Left ventricle myocardium inferior (tissue), 1 donor: ENCODE data around the gene C1QTNF12. TPM values are rescaled to one million over a fixed set of nuclear protein-coding genes. Genes with fewer than 3 reads are reported as not detected.
"Not testable (repeated sequence)": the region's sequence is repeated elsewhere in the genome, so short reads cannot be mapped to it uniquely, and the experiment has no call there.

Experiments
- DNase-seq: peaks from one replicate; pipeline ENCODE4 v3.0.0-alpha.2; 2020
- H3K27ac ChIP-seq: fragments of 200-600 bp; replicated peaks from 2 replicates; pipeline ENCODE4 v1.8.0; 2021
- H3K27me3 ChIP-seq: fragments of 200-600 bp; 2 replicates; pipeline ENCODE4 v1.8.0; 2021; ENCODE audit warnings: low read depth
- H3K36me3 ChIP-seq: fragments of 200-600 bp; 2 replicates; pipeline ENCODE4 v1.8.0; 2021
- H3K4me1 ChIP-seq: fragments of 200-600 bp; 2 replicates; pipeline ENCODE4 v1.8.0; 2021
- H3K4me3 ChIP-seq: fragments of 200-600 bp; 2 replicates; pipeline ENCODE4 v1.8.0; 2021; ENCODE audit warnings: mild to moderate bottlenecking, moderate library complexity
- H3K9me3 ChIP-seq: fragments of 200-600 bp; replicated peaks from 2 replicates; pipeline ENCODE4 v1.8.0; 2021
- CTCF ChIP-seq: fragments of 200-600 bp; IDR thresholded peaks from 2 replicates; pipeline ENCODE4 v1.8.0; 2021; ENCODE audit warnings: antibody characterized with exemption, mild to moderate bottlenecking, borderline replicate concordance
- intact Hi-C: fragments of 100-400 bp; cut with micrococcal nuclease; formaldehyde crosslinking; loops from one replicate; pipeline ENCODE4 v1.11.0; 2022
- microRNA-seq: library from miRNA; unstranded; fragments of <30 nt; microRNA quantifications from one replicate; pipeline ENCODE4 v1.2.0, GENCODE V29; 2020
- total RNA-seq: library from RNA; stranded (reverse); fragmentation: NEBNext Ultra II Directional; extraction: Animal tissue kit (Norgen Biotek cat#: 25700); gene quantifications from one replicate; pipeline ENCODE4 v1.2.1, GENCODE V29; 2021
- donor health status: DM: no; HTN: yes; CAD: no; lungs with severe emphysema.

C1QTNF12 gene
- total RNA-seq, 1 donor from 2014 or later = 0.55 TPM

DNA sequence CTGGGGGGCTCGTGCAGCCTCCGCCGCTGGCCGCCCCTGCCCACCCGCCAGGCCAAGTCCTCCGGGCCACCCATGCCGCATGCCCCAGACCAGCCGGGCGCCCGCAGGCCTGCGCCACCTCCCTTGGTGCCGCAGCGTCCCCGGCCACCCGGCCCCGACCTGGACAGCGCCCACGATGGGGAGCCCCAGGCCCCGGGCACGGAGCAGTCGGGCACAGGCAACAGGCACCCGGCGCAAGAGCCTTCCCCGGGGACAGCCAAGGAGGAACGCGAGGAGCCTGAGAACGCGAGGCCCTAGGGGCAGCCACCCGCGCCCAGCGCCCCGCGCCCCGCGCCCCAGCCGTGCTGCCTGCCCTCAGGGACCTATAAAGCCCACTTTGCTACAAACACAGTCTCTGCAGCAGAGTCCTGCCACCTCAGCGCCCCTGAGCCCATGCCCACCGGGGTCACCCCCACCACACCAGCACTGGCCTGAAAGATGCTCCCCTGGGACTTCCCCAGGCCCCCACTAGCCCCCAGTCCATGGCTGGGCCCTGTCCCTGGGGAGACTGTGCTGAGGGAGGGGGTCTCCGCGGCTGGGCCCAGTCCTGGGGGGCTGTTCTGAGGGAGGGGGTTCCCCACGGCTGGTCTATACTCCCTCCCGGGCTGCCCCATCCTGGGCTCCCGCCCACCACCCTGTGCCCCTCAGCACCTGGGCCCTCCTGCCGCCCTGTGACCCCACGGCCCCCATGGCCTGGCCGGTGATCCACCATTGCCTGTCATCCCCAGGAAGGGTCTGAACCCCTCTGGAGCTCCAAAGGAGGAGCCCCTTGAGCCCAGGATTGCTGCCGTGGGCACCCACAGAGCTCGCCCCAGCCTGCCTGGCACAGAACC is 48.7 kb downstream of the C1QTNF12 start:
- Histone ChIP-seq H3K9me3 (peaks cover 16% of the 10 kb centered on the region), H3K36me3 (no peaks in the 10 kb centered on the region), H3K4me1 (peaks cover 16% of the 10 kb centered on the region), H3K27me3 (peaks cover 18% of the 10 kb centered on the region), H3K27ac (no peak overlapping the region), H3K4me3 (no peak overlapping the region)
- intact Hi-C loops = no loop called here
- no peak for TF ChIP-seq CTCF
- DNase-seq = no peak

GRCh38 chr1:1197188-1197500 is 49.4 kb downstream of the C1QTNF12 start:
- Histone ChIP-seq H3K9me3 (peaks cover 16% of the 10 kb centered on the region), H3K27ac (no peak overlapping the region), H3K36me3 (no peaks in the 10 kb centered on the region), H3K27me3 (peaks cover 16% of the 10 kb centered on the region), H3K4me1 (peaks cover 16% of the 10 kb centered on the region), H3K4me3 (no peak overlapping the region)
- no peak for TF ChIP-seq CTCF
- intact Hi-C loops = no loop called here
- DNase-seq = no peak

DNA sequence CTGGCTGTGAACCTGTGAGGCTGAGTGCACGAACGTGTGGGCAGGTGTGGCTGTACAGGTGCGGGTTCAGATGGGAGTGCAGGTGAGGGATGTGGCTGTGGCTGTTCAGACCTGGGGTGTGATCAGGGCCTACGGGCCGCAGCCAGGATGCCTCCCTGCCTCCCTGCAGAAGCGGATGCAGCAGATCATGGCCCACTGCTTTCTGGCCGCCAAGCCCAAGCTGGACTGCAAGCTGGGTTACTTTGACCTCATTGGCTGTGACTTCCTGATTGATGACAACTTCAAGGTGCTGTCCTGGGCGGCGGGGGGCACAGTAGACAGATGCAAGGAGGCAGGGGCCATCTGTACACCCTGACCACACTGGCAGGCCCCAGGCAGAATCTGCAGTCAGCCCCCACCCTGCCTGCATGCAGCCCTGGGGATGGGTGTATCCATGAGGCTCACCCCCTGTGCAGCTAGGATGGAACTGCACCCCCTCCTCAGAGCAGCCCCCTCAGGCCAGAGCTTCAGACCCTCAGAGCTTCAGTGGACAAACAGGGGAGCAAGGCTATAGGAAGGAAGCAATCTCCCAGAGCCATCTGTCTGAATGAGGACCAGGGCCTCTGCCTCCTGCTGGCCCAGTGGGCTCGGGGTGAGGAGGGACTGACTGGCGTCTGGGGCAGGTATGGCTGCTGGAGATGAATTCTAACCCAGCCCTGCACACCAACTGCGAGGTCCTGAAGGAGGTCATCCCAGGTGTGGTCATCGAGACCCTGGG is 49.9 kb downstream of the C1QTNF12 start:
- Histone ChIP-seq H3K4me1 (peaks cover 16% of the 10 kb centered on the region), H3K9me3 (peaks cover 16% of the 10 kb centered on the region), H3K27me3 (peaks cover 16% of the 10 kb centered on the region), H3K4me3 (no peak overlapping the region), H3K27ac (no peak overlapping the region), H3K36me3 (no peaks in the 10 kb centered on the region)
- no peak for TF ChIP-seq CTCF
- DNase-seq = peak; percentile 1
- intact Hi-C loops = no loop called here

GRCh38 chr1:1195726-1196125 is 50.8 kb downstream of the C1QTNF12 start:
- H3K27me3 ChIP-seq, H3K27ac ChIP-seq, H3K4me3 ChIP-seq, H3K36me3 ChIP-seq, H3K4me1 ChIP-seq, intact Hi-C loops: not testable (repeated sequence)
- peak; percentile 4 for DNase-seq
- peaks cover 16% of the 10 kb centered on the region for H3K9me3 ChIP-seq

- H3K4me3 ChIP-seq = no peak overlapping the region
- no peak for TF ChIP-seq CTCF
- H3K27ac ChIP-seq = no peak overlapping the region
- DNase-seq = no peak
- H3K36me3 ChIP-seq = no peaks in the 10 kb centered on the region
- no peaks in the 10 kb centered on the region for H3K27me3 ChIP-seq
- H3K4me1 ChIP-seq = no peaks in the 10 kb centered on the region
- H3K9me3 ChIP-seq = peaks cover 16% of the 10 kb centered on the region
- intact Hi-C loops = no loop called here
Measured at GRCh38 chr1:1194723-1195122, 51.8 kb downstream of the C1QTNF12 start.

Small RNA genes lying within 50 kb of the gene (microRNA-seq; reads per million reads assigned to microRNA genes)
- gene MIR6726 = 1.2 reads per million

Other genes with a start within 250 kb of the C1QTNF12 start
- 34.0 TPM for gene HES4, start 246.6 kb downstream of the C1QTNF12 start, total RNA-seq
- gene ISG15, start 233.2 kb downstream of the C1QTNF12 start, total RNA-seq = 14.5 TPM
- gene AGRN, start 226.6 kb downstream of the C1QTNF12 start, total RNA-seq = 13.0 TPM
- not detected for gene RNF223, start 172.4 kb downstream of the C1QTNF12 start, total RNA-seq
- gene C1orf159, start 130.6 kb downstream of the C1QTNF12 start, total RNA-seq = 3.8 TPM
- gene TTLL10, start 72.8 kb downstream of the C1QTNF12 start, total RNA-seq = not detected
- not detected for gene TNFRSF18, start 40.1 kb downstream of the C1QTNF12 start, total RNA-seq
- 2.2 TPM for gene TNFRSF4, start 32.6 kb downstream of the C1QTNF12 start, total RNA-seq
- 114 TPM for gene SDF4, start 14.7 kb downstream of the C1QTNF12 start, total RNA-seq
- gene B3GALT6, start 14.5 kb downstream of the C1QTNF12 start, total RNA-seq = 7.9 TPM
- gene UBE2J2, start 27.1 kb upstream of the C1QTNF12 start, total RNA-seq = 36.9 TPM
- gene SCNN1D, start 33.7 kb upstream of the C1QTNF12 start, total RNA-seq = 3.5 TPM
- gene ACAP3, start 61.2 kb upstream of the C1QTNF12 start, total RNA-seq = 49.7 TPM
- gene PUSL1, start 61.9 kb upstream of the C1QTNF12 start, total RNA-seq = 10.4 TPM
- gene INTS11, start 77.9 kb upstream of the C1QTNF12 start, total RNA-seq = 70.1 TPM
- gene CPTP, start 78.1 kb upstream of the C1QTNF12 start, total RNA-seq = 99.2 TPM
- 0.93 TPM for gene TAS1R3, start 84.6 kb upstream of the C1QTNF12 start, total RNA-seq
- 93.0 TPM for gene DVL1, start 102.7 kb upstream of the C1QTNF12 start, total RNA-seq
- 20.2 TPM for gene MXRA8, start 111.8 kb upstream of the C1QTNF12 start, total RNA-seq
- gene AURKAIP1, start 128.5 kb upstream of the C1QTNF12 start, total RNA-seq = 219 TPM
- 46.1 TPM for gene CCNL2, start 152.6 kb upstream of the C1QTNF12 start, total RNA-seq
- gene MRPL20, start 160.6 kb upstream of the C1QTNF12 start, total RNA-seq = 135 TPM
- 1.7 TPM for gene ANKRD65, start 174.6 kb upstream of the C1QTNF12 start, total RNA-seq
- 13.7 TPM for gene VWA1, start 189.0 kb upstream of the C1QTNF12 start, total RNA-seq
- 2.8 TPM for gene ATAD3C, start 203.0 kb upstream of the C1QTNF12 start, total RNA-seq
- 8.3 TPM for gene ATAD3B, start 225.0 kb upstream of the C1QTNF12 start, total RNA-seq